NCI-H1417 treated with DMSO at 0.1 percent for 48 hours (cell line): ENCODE results near the gene GPR84.

Experiments used
- DNase-seq: peaks from one replicate; lab custom pipeline; 2025; lab: John Stamatoyannopoulos, UW

GPR84 gene

DNA sequence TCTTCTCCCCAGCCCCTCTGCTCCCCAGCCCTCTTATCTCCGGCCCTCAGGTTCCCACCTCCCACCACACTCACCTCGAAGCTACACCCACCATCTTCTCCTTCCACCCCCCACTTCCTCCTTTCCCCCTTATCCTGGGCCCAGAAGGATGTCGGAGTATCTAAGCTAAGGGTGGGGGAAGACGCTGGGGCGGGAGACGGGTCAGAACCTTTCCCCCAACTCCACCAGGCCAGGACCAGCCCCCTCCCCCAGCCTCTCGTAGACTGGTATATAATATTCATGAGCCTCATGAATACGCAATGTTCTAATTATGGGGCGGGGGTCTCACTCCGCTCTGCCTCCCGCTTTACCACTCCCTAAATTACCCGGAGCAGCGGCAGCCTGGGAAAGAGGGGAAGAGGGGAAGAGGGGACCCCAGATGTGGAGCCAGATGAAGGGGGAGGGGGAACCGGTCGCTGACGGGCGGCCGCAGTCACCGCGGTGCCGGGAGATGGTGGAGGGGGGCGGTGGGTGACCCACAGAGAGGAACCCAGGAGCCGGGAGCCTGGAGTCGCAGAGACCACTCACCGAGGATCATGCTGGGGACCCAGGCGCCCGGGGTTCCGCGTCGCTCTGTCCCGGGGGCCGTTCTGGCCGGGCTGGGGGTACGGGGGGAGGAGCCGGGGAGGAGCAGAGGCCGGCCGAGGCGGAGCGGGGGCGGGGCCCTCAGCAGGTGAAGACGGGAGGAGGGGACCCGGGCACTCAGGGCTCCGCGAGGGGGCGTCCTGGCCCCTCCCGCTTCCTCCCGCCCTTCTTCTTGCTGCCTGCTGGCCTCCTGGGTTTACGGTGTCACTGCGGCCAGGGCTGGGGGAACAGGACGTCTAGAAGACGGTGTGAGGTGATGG lies 26.6 kb upstream of the GPR84 start:
- no peak for DNase-seq

DNA sequence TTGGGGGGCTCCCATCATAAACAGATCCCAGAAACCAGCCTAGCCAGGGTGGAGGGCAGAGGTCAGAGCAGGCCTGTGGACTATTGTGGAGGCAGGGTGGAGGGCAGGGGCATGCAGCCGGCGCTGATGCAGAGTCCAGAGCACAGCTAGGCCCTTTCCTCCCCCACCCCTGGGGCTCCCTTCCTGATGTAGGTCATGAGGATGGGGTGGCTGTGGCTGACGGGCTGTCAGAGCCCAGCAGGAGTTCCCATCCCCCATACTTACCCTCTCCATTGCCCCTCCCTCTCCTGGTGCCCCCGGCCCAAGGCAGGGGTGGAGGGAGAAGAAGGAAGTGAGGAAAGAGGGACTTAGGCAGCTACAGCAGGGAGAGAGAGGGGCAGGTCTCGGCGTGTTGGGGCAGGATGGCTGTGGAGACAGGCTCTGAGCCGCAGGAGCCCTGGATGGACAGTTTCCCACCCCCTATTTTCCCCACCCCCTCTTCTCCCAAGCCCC lies 25.9 kb upstream of the GPR84 start:
- DNase-seq = no peak

DNA sequence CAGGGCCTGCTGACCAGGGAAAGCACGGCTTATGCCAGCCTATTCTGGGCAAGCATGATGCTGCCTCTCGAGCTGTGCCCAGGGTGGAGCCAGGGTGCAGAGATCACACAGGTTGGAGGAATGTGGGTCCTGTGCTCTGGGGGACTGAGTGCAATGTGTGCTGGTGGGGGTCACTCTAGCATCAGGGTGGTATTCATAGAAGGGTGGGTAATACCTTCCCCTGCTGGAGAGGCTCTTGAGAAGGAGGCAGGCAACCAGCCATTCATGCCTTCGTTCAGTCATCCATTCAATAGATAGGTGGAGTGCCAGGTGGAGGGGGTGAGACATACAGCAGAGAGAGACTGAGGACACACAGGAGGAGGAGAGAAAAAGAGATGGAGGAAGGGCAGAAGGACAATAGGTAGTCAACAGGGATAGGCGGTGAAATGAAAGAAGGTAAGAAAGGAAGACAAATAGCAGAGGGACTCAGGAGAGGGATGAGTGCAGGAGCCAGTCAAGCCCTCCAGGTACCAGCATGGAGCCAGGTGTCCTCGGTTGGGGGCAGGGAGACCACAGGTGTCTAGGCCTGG lies 25.4 kb upstream of the GPR84 start:
- no peak for DNase-seq

DNA sequence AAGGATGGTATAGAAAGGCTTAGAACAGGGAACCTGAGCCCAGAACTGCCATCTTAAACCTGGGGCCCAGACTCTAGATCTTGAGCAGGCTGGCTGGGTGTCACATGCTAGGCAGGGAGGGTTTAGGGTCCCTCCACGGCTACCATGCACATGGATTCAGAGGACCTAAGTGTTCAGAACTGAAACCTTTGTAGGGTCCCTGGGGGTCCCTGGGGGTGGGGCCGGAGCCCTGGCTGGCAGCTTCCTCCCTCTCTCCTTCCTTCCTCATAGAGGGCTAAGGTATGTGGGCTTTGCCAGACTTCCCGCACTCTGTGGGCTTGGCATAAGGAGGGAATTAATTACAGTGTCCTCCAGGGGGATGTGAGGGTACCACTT lies 24.8 kb upstream of the GPR84 start:
- DNase-seq = no peak

- DNase-seq = no peak
These were observed 24.2 kb upstream of the GPR84 start for GRCh38 chr12:54388237-54389133.

GRCh38 chr12:54387114-54387467 lies 22.8 kb upstream of the GPR84 start:
- no peak for DNase-seq

DNA sequence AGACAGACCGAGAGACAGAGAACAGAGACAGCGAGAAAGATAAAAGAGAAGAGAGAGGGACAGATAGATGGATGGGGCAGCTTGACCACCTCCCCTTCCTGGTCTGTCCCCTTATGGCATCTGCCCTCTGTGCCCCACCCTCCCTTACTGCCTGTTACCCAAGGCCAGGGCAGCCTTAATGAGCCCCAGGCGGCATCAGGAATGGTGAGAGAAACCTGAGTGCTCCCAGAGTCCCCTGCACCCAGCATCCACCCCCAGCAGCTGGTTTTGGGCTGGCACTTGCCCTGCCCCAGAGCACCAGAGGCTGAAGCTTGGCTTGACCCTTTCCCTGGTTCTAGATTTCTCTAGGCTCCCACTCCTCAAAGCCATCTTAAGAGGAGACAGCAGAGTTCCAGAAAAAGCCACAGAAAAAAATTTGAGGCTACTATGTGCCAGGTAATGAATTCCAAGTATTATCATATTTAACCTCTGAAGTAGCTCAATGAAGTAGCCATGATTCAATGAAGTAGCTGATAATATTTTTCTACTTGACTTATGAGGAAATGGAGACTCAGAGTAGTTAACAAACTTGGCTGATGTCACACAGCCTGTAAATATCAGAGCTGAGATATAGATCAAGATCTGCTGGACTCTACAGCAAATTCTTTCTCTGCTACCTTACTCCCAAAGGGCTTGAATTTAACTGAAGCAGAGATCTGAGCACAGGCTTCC lies 22.3 kb upstream of the GPR84 start:
- DNase-seq = no peak

GRCh38 chr12:54385251-54385914 lies 21.1 kb upstream of the GPR84 start:
- no peak for DNase-seq

DNA sequence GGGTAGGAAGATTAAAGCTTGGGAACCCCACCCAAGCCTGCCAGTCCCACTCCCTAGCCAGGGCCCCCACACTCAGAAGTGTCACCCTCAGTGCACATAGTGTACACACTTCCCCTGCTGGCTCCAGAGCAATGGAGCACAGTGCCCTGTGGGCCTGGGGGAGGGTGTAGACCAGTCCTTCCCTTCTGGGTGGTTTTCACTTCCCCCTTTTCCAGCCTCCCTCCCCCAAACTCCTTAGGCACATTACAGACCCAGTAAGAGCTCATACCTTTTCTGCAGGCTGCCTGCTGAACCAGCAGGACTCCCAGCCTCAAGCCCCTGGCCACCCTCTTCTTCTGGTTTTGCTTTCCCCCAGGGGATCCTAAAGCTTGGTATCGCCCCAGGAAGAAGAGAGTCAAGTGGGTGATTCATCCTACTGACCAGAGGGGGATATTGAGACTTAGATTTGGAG lies 20.3 kb upstream of the GPR84 start, which contains the start of gene ZNF385A:
ZNF385A (minus strand) TSS at position 143 of the 451 bp plus-strand sequence. CDS start 219 bp downstream, outside the sequence.
- DNase-seq = no peak

DNA sequence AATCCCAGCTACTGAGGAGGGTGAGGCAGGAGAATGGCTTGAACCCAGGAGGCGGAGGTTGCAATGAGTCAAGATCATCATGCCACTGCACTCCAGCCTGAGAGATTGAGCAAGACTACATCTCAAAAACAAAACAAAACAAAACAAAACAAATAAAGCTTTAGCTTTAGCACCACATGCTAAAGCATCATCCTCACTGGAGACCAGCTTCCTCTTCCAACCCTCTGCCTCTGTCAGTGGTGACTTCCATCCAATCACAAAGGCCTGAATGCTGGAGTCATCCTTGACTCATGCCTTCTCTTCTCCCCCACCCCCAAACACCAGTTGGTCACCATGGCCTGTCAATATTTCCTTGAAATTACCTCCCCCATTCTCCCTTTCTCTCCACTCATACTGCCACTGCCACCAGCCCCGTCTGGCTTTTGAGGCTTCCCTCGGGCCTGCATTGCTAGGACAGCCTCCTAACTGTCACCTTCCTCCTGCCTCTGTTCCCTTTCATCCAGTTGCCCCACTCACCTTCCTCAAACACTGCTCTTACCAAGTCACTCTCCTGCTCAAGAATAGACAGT lies 18.8 kb upstream of the GPR84 start:
- DNase-seq = no peak

- DNase-seq = no peak
These were observed 16.9 kb upstream of the GPR84 start for GRCh38 chr12:54381136-54381535.

DNA sequence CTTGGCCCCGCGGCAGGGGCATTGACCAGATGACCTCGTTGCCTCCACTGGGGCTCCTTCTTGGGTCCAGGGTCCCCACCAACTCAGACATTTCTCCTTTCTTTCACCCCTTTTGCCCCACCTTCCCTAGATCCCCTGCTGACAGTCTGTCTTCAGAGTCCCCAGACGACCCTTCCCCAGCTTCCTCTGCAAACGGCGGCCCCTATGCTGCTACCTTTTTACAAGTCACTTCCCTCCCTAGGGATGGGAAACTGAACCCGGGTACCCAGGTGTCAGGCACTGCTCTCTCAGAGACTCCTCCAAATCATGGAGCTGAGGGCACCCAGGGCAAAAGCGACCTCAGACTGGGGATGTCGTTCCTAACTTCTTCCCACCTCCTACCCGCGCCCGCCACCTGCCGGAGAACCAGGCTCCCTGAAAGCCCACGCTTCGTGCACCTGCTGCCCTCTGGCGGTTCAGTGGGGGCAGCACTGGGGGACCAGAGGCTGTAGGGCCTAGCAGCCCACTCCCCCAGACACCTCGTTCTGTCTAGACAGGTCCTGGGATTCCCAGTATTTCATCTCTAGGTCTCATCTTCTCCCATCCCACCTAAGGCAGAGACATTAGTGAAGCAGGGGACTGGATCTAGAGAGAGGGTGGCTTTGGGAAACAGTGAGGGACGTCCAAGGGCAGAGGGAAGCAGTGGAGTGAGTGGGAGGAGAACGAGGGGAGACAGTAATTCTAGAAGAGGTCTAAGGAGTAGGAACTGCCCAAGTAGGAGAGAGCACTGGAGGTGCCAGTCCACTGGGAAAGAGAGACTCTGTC lies 15.3 kb upstream of the GPR84 start:
- no peak for DNase-seq

GRCh38 chr12:54378796-54379397 lies 14.6 kb upstream of the GPR84 start:
- DNase-seq = no peak

DNA sequence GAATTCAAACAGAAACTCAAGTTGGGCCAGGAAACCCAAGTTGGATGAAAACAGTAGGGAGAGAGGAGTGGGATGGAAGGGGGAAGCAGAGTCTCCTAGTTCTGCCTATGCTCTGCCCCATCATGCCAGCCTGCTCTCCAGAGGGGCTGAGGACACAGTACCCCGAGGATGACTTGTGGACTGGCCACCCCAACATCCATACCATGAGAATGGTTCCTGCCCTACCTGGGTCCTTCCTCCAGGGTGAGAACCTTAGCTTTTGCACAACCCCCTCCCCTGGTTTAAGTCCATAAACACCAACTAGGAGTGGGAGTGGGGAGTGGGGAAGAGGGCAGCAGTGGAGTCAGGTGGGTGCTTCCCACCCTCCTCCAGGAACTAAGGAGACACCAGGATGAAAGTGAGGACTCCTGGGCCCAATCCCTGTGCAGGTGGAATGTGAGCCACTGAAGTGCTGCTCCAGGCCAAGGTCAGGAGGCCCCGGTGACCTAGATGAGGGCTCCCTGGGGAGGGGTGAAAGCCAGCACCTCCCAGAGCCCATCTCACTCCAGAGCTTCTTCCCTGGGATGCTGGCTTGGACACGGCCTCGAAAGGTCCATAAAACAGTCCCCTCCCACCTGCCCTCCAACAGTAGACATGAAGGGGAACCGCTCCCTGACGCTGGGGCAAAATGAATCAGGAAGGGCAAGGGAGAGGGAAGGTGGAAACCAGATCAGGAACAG lies 13.7 kb upstream of the GPR84 start:
- no peak for DNase-seq

- DNase-seq = no peak
These were observed 12.7 kb upstream of the GPR84 start for GRCh38 chr12:54377007-54377406.

GRCh38 chr12:54376596-54376995 lies 12.3 kb upstream of the GPR84 start:
- DNase-seq = no peak

- no peak for DNase-seq
These were observed 10.9 kb upstream of the GPR84 start for GRCh38 chr12:54375259-54375579.

GRCh38 chr12:54374562-54375258 lies 10.4 kb upstream of the GPR84 start:
- no peak for DNase-seq
